ENCODE data around the gene SLFN11.

GRCh38 chr17:35414247-35414646 lies 40.8 kb upstream of the SLFN11 start:
- no peak for TF ChIP-seq CTCF (IDR thresholded peaks at IDR 0.05; ENCODE audit: insufficient read depth, low read length, poor library complexity, severe bottlenecking)
- TF ChIP-seq EZH2phosphoT487 (conservative IDR thresholded peaks at IDR 0.05; ENCODE audit: low read length): no peak
